ENCODE data around the gene BPI.

The BPI gene

DNA sequence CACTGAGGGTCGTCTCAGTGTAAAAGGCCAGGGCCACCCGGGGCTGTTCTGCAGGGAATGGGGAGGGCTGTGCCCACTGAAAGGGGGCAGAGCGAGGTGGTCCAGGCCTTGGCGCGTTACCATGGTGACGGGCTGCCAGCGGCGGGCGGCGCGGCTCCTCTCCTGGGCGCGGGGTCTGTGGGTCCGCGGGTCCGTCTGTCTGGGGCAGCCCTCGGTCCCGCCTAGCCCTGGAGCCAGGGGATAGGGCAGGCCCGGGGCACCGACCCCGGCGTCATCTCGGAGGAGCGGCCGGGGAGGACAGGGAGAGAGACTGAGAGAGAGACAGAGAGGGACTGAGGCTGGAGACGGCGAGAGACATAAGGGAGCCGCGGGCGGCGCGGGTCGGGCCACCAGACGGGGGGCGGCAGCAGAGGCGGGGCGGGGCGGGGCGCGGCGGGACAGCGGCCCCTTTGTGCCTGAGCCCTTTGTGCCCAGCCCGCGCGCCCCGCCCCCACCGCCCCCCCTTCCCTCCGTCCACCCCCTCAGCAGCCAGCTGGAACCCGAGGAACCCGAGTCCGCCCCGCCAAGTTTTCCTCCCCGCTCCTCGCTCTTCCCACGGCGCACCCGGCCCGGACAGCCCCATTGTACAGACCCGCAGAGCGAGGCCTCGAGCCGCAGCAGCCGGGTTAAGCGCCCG, 43.4 kb upstream of the BPI start, which contains the start of gene KIAA1755:
KIAA1755 (minus strand) TSS at position 358 of the 676 bp plus-strand sequence; CDS start at position 123, 235 bp downstream.
- peak within 1 kb of the TSS; percentile 55 for H3K4me3 ChIP-seq (ENCODE audit: low read depth, low read length)

GRCh38 chr20:38261054-38261390, 42.9 kb upstream of the BPI start:
- H3K4me3 ChIP-seq (ENCODE audit: low read depth, low read length), result no peak overlapping the region
- no peak for TF ChIP-seq CTCF (IDR thresholded peaks at IDR 0.05; ENCODE audit: low read depth, low read length)

More for the DNA sequence above, 43.4 kb upstream of the BPI start, which contains the start of gene KIAA1755:
- TF ChIP-seq CTCF (IDR thresholded peaks at IDR 0.05; ENCODE audit: low read depth, low read length), result no peak

DNA sequence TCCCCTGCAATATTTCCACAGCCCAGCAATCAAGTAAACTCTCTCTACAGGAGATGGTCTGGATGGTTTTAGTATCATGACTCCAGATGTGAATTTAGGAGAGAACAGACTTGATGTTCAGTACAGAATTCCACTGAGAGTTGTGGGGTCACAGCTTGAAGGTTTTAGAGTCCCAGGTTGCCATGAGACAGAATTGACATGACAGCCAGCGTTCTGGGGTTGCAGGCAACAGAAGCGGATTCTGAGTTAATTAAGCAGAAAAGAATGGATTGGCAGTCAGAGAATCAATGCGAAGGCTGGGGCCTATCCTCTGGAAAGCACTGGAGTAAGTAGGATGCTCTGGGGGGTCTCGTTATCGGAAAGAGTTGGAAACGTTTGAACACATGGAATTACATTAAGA, 41.0 kb upstream of the BPI start:
- no peak for TF ChIP-seq CTCF (IDR thresholded peaks at IDR 0.05; ENCODE audit: low read depth, low read length)
- no peak overlapping the region for H3K4me3 ChIP-seq (ENCODE audit: low read depth, low read length)

- H3K4me3 ChIP-seq (ENCODE audit: low read depth, low read length), result no peak overlapping the region
- no peak for TF ChIP-seq CTCF (IDR thresholded peaks at IDR 0.05; ENCODE audit: low read depth, low read length)
Observed at GRCh38 chr20:38266426-38266825, 37.5 kb upstream of the BPI start.

DNA sequence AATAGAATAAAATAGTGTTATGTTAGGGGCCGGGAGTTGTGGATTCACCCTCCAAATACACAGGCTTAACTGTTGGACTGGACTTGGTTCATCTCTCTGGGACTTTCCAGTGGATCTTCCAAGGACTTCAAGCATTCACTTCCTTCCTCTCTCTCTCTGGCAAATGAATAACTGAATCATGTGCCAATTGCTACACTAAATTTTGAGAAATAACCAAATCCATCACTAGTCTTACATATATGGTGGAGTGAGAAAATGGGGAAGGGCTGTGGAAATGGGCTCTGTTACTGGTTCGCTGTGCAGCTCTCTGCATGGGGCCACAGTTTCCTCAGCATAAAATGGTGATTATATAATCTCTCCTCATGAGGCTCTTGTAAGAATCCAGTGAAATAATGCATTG, 36.7 kb upstream of the BPI start:
- H3K4me3 ChIP-seq (ENCODE audit: low read depth, low read length), result no peak overlapping the region
- TF ChIP-seq CTCF (IDR thresholded peaks at IDR 0.05; ENCODE audit: low read depth, low read length), result no peak

DNA sequence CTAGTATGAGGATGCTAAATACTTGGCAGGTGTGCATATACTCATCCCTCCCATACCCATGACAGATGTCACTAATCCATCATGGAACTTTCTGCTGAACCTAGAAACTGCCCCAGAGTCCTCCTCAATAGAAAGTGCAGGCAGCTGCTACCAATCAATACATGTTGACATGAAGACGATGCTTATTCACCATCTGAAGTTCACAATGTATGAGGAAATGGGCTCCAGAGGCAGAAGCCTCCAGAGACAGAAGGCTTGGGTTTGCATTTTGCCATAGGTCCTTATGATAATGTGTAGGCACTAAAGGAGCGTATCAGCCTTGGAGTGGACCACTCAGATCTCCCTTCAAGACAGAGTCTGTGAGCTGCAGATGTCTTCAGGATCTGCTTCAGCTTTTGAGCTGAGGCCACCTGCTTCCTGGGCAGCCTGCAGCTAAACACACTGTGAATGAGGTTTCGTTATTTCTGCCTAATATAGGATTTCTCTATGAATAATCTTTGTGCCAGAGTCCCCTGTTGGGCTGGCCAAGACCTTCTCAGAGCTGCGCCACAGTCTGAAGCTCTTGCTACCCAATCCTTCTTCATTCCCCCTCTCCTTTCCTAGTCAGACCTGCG, 35.9 kb upstream of the BPI start:
- no peak for TF ChIP-seq CTCF (IDR thresholded peaks at IDR 0.05; ENCODE audit: low read depth, low read length)

DNA sequence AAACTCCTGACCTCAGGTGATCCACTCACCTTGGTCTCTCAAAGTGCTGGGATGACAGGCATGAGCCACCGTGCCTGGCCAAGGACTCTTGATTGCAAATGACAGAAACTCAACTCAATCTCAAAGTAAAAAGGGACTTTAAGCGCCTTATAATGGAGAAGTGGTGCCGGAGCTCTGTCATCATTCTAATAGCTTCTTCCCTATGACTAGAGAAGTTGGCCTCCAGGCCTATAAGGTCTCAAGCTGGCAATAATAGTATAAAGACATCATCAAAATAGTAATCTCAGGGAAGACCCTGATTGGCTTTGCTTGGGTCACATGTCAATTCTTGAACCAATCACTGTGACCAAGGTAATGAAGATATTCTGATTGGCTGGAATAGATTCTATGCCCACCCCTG, 34.9 kb upstream of the BPI start:
- no peak overlapping the region for H3K4me3 ChIP-seq (ENCODE audit: low read depth, low read length)
- TF ChIP-seq CTCF (IDR thresholded peaks at IDR 0.05; ENCODE audit: low read depth, low read length), result no peak

More for the DNA sequence above, 35.9 kb upstream of the BPI start:
- H3K4me3 ChIP-seq (ENCODE audit: low read depth, low read length), result no peak overlapping the region

All from WI38 (cell line).